GM10266 (cell line): Measurements from ENCODE around the gene CAV2.
"Not testable (repeated sequence)": the region's sequence is repeated elsewhere in the genome, so short reads cannot be mapped to it uniquely, and the experiment has no call there.

Experiments used
- DNase-seq: peaks from one replicate; pipeline ENCODE4 v3.0.0; 2012; ENCODE audit errors: extremely low spot score
- TF ChIP-seq, protein P1 (sequence below): IDR thresholded peaks from 2 replicates; pipeline ENCODE4 v1.5.1; 2012; ENCODE audit warnings: mild to moderate bottlenecking, low read depth; ENCODE audit not compliant: control insufficient read depth, insufficient read depth; ENCODE audit errors: missing control alignments

The CAV2 gene

DNA sequence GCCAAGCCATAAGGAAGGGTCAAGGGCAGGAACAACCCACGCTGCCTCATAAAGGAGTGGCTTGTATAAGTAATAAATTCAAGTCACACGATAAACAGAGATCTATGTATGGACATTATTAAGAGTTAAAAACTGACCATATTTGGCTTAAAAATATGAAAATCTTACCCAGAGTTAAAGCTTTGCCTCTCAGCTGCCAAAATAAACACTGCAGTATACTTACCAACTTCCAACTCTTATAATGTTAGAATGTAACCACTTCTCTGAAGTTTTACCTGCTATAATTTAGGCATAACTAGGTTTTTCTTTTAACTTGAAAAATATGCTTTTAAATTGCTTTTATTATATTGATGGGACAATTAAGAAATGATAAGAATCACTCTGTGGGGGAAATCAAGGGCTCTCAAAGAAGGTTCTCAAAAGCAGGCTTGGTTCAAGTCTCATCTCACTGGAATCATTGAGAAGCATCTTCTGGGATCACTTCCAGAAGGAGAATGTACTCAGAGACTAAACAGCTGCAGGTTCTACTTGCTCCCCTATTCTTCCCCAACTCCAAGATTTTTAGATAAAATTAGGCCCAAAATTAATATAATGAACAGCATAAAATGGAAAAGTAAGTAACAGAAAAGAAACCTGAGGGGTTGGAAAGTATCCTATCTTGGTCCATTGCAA, 16.1 kb upstream of the CAV2 start:
- DNase-seq: no peak
- TF ChIP-seq, protein P1, sequence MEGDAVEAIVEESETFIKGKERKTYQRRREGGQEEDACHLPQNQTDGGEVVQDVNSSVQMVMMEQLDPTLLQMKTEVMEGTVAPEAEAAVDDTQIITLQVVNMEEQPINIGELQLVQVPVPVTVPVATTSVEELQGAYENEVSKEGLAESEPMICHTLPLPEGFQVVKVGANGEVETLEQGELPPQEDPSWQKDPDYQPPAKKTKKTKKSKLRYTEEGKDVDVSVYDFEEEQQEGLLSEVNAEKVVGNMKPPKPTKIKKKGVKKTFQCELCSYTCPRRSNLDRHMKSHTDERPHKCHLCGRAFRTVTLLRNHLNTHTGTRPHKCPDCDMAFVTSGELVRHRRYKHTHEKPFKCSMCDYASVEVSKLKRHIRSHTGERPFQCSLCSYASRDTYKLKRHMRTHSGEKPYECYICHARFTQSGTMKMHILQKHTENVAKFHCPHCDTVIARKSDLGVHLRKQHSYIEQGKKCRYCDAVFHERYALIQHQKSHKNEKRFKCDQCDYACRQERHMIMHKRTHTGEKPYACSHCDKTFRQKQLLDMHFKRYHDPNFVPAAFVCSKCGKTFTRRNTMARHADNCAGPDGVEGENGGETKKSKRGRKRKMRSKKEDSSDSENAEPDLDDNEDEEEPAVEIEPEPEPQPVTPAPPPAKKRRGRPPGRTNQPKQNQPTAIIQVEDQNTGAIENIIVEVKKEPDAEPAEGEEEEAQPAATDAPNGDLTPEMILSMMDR: no peak

DNA sequence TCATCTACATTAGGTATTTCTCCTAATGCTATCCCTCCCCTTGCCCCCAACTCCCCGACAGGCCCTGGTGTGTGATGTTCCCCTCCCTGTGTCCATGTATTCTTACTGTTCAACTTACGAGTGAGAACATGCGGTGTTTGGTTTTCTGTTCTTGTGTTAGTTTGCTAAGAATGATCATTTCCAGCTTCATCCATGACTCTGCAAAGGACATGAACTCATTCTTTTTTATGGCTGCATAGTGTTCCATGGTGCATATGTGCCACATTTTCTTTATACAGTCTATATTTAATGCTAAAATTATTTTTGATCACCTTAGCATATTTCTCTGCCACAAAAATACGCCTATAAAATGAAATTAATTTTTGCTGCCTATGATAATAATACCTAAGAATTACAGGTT, 15.1 kb upstream of the CAV2 start:
- not testable (repeated sequence) for DNase-seq

DNA sequence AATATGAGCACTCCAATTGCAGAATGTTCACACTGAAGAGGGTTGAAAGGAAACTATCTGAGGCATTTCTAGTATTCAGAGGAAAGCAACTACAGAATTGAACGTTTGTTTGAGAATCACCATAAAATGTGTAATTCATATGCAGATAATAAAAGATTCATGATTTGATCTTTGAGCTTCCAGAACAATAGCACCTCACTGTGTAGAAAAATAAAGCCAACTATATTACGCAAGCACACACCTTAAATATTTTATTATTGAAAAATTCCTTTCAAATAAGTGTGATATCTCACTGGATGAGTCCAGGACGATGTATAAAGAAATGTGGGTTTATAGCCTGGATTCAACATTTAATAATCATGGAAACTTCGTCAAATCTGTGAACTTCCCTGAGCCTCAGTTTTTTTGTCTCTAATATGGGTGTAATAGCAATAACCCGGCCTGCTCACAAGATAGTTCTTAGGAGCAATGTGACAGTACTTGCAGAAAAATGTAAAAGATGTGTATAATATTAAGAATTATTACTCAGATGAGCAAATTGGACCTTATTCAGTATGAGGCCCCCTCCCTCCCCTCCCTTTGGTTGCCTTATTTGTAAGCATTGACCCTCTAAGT, 11.5 kb upstream of the CAV2 start:
- DNase-seq: no peak
- TF ChIP-seq, protein P1: no peak

DNA sequence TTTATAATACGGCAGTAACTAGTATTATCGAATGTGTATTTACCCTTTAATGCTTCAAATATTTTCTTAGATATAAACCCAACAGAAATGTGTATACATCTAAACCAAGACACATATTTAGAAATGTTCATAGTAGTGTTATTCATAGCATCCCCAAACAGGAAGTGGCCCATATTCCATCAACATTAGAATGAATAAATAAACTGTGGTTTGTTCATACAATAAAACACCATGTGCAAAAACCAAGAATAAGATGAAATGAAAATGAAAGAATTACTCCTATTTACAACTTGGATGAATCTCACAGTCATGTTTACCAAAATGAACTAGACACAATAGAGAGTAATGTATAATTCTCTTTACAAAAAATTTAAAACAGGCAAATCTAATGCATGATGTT, 9.2 kb upstream of the CAV2 start:
- DNase-seq: no peak
- TF ChIP-seq, protein P1: no peak

DNA sequence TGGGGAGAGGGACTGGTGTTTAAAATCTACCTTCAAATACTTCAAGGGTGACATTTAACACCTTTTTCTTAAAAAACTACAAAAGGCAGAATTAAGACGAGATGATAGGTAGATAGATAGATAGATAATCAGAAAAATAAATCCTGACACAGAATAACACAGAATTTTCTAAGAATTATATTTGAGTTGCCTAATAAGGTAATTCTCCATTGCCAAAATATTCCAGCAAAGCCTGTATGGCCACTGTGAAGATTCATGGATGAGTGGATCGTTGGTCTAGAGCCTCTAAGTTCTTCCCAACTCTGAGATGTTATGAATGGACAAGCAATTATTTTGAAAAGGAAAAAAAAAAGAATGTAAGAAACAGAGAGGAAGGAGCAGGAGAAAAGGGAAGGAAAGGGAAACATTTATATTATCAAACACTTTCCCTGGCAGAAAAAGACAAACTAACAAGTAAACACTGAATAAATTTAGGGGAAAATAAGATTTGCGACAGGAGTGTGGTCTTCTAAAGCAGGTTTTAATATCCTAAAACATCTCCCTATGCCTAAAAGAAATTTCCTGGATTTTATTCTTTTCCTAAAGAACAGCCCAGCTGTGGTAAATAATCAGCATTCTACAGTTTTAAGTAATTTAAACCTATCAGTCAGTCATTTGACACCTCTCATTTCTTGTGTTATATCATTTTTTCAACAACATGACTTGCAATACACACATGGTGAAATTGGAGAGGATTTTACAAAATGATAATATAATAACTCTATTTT, 7.5 kb upstream of the CAV2 start:
- DNase-seq: no peak
- TF ChIP-seq, protein P1: no peak

DNA sequence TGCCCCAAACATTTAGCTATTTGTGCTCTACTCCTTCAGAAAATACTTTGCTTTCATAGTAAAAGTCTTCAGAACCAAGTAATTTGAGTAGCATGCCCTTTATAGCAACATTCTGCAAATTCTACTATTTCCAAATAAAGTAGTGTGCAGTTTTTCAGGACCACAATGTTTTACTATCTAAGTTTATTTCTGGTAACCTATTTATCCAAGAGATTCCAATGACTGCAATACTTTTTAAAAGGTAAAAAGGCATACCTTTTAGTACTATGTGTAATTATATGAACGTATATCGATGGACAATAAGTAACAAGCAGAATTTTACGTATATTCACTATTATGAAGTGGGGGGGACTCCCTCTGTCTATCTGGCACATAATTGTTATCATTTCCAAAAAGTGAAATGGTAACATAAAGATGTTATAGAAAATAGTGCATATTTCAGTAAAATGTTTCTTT, 6.9 kb upstream of the CAV2 start:
- TF ChIP-seq, protein P1: no peak
- no peak for DNase-seq

DNA sequence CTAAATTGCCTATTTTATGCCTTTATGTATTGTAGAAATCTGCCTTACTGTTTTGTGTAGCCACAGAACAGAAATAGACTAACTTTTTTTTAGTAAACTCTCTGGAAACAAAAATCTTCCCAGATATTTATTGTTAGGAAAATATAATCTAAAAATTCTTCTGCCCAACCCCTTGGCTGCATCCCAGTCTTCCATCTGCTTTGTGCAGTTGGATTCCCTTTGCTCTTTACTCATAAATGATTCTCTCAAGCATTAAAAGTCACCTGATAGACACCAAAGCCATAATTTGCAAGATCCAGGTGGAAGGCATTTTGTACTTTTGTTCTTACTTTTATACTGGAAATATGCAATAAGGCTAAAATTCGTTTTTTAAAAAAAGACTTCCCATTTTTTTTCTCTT, 6.1 kb upstream of the CAV2 start:
- no peak for DNase-seq
- TF ChIP-seq, protein P1: no peak

DNA sequence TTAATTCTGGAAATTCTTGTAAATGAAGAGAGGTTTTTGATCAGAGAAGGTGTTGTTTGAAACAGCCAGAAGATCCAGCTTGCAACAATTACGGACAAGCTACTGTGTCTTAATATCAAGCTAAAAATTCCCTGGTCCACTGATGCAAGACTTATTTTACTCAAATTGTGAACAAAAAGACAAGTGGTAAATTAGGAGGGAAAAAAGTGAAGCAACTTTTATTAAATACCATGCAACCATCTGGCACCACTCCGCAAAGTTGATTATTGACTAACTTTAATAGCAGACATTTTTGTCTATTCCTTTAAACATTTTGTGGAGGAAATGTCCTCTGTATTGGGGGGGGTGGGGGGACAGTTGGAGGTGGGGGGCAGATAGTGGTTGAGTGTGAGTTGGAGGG, 5.1 kb upstream of the CAV2 start:
- DNase-seq: no peak
- TF ChIP-seq, protein P1: no peak
